GM18867 (cell line): ENCODE measurements around the gene C1QL4.
"Not testable (repeated sequence)": the region's sequence is repeated elsewhere in the genome, so short reads cannot be mapped to it uniquely, and the experiment has no call there.

Experiments used
- ATAC-seq: cut with Tn5 transposase; IDR thresholded peaks from one replicate; pipeline ENCODE4 v1.9.1; 2021; ENCODE audit warnings: mild to moderate bottlenecking, moderate library complexity; ENCODE audit not compliant: unreplicated experiment

The C1QL4 gene

GRCh38 chr12:49334681-49335080 lies 2.3 kb downstream of the C1QL4 start:
- ATAC-seq: no peak

DNA sequence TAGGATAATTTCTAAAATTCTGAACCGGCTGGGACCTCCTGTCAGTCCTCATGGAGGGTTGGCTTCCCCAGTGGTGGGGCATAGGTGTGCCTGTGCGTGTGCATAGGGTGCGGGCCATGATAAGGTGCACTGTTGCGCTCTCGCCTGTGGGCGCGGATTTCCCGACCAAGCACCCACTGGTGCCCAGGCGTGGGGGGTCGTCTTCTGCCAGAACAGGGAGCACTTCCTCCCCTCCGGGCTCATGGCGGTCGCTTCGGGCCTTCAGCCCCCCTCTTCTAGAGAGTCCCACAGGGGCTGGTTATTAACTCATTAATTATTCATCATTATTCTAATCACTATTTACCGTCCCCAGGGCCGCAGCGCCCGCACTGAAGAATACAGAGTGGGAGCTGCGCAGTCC lies 2.8 kb downstream of the C1QL4 start:
- no peak for ATAC-seq

DNA sequence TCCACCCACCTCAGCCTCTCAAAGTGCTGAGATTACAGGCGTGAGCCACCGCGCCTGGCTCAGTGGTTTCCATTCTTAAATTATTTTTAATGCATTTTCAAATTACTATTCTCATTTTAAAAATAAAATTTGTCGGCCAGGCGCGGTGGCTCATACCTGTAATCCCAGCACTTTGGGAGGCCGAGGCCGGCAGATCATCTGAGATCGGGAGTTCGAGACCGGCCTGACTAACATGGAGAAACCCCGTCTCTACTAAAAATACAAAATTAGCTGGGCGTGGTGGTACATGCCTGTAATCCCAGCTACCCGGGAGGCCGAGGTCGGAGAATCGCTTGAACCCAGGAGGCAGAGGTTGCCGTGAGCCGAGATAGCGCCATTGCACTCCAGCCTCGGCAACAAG lies 3.2 kb downstream of the C1QL4 start:
- not testable (repeated sequence) for ATAC-seq

- no peak for ATAC-seq
Measured at GRCh38 chr12:49332891-49333371, 4.1 kb downstream of the C1QL4 start.

DNA sequence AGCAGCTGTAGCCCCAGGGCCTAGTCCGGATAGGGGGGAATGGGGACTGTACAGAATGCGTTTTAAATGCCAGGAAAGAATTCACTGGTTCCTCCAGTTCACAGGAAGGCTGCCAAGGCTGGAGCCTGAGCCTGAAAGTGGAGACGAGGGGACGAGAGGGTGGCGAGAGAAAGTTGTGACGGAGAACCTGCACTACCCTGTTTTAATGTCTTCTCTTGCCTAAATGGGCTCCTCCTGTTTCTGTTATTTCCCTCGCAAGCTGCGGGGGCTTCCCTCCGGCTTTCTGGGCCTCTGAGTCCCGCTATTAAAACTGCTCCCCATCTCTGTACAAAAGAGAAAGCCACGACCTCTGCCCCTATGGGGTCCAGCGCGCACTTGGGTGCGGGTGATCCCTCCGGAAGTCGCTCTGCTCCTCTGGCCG lies 4.5 kb downstream of the C1QL4 start:
- no peak for ATAC-seq

DNA sequence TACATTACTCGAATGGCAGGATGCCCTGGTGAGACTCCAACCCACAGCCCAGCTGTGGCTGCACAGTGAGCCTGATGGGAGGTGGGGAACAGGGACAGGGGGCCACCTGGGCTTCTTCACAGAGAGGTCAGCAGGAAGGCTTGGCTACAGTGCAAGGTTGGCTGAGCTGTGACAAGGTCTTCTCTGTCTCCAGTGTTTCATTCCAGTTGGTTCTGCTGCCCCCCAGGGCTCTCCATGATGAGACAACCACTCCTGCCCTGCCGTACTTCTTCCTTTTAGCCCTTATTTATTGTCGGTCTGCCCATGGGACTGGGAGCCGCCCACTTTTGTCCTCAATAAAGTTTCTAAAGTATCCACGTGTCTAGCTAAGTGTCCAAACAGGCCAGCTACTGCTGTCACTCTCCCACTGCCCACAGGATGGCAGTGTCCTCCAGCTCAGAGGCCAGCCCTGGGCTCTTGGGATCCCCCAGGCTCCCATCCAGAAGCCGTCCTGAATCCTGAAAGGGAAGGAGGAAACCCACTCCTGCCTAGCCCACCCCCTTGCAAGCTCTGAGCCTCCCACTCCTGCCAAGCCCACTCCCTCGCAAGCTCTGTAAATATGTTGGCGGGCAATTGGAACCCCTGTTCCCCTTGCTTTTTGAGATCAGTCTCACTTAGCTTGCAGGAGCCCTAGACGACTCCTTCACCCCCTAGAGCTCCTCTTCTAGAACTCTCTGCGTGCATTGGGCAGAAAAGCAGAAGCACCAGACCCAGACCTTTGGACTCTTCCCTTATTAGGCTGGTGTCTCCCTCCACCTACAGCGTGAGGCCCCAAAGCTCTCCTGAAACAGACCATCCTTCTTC lies 5.4 kb downstream of the C1QL4 start:
- no peak for ATAC-seq

- ATAC-seq: no peak
Measured at GRCh38 chr12:49330631-49331379, 6.2 kb downstream of the C1QL4 start.

DNA sequence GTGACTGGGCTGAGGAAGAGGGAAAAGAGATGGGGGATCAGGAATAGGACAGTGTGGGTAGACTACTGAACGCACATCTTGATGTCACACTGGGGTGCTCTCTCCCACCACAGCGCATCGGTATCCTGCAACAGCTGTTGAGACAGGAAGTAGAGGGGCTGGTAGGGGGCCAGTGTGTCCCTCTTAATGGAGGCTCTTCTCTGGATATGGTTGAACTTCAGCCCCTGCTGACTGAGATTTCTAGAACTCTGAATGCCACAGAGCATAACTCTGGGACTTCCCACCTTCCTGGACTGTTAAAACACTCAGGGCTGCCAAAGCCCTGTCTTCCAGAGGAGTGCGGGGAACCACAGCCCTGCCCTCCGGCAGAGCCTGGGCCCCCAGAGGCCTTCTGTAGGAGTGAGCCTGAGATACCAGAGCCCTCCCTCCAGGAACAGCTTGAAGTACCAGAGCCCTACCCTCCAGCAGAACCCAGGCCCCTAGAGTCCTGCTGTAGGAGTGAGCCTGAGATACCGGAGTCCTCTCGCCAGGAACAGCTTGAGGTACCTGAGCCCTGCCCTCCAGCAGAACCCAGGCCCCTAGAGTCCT lies 6.9 kb downstream of the C1QL4 start:
- ATAC-seq: no peak

DNA sequence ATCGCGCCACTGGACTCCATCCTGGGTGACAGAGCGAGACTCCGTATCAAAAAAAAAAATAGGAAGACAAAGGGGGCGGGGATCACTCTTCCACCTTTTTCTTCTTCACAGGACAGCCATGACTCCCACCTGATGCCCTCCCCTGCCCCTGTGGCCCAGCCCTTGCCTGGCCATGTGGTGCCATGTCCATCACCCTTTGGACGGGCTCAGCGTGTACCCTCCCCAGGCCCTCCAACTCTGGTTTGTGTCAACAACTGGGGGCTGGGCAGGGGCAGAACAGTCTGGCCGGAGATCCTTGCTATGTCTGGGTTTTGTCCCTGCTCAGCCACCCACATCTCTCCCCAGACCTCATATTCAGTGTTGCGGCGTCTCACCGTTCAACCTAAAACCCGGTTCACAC lies 8.2 kb downstream of the C1QL4 start:
- no peak for ATAC-seq

GRCh38 chr12:49327887-49328286 lies 9.1 kb downstream of the C1QL4 start:
- ATAC-seq: no peak

DNA sequence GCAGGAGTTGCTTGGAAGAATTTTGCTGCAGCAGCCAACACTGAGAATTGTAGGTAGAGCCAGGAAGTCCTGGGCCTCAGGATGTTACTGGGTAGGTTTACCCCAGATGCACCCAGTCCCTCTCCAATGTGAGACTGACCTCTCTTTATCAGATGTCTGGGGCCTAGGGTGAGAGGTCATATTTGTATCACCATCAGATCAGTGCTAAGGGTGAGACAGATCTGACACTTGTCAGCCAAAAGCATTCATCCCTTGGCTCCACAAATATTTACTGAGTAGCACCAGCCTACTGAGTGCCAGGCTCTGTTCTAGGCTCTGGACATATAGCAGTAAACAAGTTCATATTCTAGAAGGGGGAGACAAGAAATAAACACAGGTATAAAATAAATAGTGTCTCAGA lies 9.6 kb downstream of the C1QL4 start:
- no peak for ATAC-seq

- no peak for ATAC-seq
Measured at GRCh38 chr12:49325606-49326005, 11.4 kb downstream of the C1QL4 start.

- ATAC-seq: no peak
Measured at GRCh38 chr12:49323524-49324097, 13.4 kb downstream of the C1QL4 start.

DNA sequence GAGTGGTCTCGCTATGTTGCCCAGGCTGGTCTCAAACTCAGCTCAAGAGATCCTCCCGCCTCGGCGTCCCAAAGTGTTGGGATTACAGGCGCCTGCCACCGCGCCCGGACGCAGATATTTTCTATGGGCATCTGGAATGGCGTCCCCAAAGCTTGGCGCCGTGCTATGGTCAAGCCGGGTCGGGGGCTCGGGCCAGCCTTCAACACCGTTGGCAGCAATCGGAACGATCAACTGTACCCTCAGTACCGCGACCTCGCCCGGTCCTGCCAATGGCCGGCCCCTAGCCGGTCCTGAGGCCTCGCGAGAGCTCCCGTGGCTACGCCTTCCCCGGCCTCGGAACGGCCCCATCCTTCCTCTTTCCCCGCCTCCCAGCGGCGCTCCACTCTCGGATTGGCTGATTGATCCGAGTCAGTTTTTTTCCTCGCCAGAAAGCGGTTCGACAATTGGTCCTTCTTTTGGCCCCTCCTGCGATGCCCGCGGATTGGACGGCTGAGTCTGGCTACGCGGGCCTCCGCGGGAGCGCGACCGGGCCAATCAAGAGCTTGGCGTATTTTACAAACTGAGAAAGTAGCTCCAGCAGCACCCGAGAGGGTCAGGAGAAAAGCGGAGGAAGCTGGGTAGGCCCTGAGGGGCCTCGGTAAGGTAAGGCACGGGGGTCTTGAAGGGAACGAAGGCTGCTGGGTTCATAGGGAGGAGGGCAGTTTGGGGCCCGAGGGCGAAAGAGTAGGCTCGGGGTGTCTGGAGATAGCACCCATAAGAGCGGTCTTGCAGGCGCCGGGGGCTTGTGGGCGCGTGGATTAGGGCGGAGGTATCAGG lies 14.1 kb downstream of the C1QL4 start, which contains the start of gene TROAP:
TSS of gene TROAP (plus strand) at position 548 of the 816 bp plus-strand sequence. CDS start 354 bp downstream, outside the sequence.
- ATAC-seq: peak; percentile 97

GRCh38 chr12:49322367-49322707 lies 14.7 kb downstream of the C1QL4 start:
- no peak for ATAC-seq

DNA sequence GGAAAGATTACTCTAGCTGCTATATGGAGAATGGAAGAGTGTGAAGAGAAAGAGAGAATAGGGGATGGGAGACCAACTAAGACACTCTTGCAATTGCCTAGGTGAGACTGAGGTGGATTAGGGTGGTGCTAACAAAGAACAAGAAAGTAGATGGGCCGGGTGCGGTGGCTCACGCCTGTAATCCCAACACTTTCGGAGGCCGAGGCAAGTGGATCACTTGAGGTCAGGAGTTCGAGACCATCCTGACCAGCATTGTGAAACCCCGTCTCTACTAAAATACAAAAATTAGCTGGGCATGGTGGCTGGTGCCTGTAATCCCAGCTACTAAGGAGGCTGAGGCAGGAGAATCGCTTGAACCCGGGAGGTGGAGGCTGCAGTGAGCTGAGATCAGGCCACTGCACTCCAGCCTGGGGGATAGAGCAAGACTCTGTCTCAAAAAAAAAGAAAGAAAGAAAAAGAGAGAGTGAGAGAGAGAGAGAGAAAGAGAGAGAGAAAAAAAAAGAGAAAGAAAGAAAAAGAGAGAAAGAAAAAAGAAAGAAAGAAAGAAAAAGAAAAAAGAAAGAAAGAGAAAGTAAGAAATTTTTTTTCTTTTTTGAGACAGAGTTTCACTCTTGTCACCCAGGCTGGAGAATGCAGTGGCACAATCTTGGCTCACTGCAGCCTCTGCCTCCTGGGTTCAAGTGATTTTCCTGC lies 16.4 kb downstream of the C1QL4 start:
- not testable (repeated sequence) for ATAC-seq

DNA sequence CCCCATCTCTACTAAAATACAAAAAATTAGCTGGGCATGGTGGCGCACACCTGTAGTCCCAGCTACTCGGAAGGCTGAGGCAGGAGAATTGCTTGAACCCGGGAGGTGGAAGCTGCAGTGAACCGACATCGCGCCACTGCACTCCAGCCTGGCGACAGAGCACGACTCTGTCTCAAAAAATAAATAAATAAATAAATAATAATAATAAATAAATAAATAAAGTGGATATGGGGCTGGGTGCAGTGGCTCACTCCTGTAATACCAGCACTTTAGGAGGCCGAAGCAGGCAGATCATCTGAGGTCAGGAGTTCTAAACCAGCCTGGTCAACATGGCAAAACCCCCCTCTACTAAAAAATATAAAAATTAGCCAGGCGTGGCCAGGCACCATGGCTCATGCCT lies 19.9 kb downstream of the C1QL4 start:
- not testable (repeated sequence) for ATAC-seq

DNA sequence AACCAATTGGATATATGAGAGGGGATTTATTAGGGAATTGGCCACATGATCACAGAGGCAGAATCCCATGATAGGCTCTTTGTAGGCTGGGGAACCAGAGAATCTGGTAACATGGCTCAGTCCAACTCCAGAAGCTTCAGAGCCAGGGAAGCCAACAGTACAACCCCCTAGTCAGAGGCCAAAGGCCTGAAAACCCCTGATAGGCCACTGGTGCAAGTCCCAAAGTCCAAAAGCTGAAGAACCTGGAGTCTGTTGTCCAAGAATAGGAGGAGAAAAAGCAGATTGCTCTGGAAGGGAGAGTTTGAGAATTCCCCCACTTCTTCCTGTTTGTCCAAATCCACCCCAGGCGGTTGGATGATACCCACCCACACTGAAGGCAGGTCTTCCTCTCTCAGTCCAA lies 22.2 kb downstream of the C1QL4 start:
- ATAC-seq: no peak

GRCh38 chr12:49310451-49311000 lies 26.5 kb downstream of the C1QL4 start:
- ATAC-seq: not testable (repeated sequence)

DNA sequence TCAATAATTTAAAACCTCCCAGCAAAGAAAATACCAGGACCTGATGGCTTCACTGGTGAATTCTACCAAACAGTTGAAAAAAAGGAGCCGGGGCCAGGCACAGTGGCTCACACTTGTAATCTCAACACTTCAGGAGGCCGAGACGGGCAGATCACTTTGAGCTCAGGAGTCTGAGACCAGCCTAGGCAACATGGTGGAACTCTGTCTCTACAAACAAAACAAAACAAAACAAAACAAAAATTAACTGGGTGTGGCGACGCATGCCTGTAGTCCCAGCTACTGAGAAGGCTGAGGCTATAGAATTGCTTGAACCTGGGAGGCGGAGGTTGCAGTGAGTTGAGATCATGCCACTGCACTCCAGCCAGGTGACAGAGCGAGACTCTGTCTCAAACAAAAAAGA lies 27.6 kb downstream of the C1QL4 start:
- no peak for ATAC-seq
